Kidney epithelial cell (primary cell): ENCODE results near the gene ROR1. TPM values are rescaled to one million over a fixed set of nuclear protein-coding genes. Genes with fewer than 3 reads are reported as not detected.
"Not testable (repeated sequence)": the region's sequence is repeated elsewhere in the genome, so short reads cannot be mapped to it uniquely, and the experiment has no call there.

ENCODE experiments used
- DNase-seq: peaks from one replicate; pipeline ENCODE4 v3.0.0-alpha.2; 2010; ENCODE audit warnings: low read depth
- H3K27me3 ChIP-seq: 2 replicates; pipeline ENCODE4 v1.6.0; 2011; ENCODE audit warnings: low read length; ENCODE audit not compliant: control insufficient read depth, insufficient read depth
- H3K36me3 ChIP-seq: 2 replicates; pipeline ENCODE4 v1.5.1; 2011; ENCODE audit warnings: low read length; ENCODE audit not compliant: control insufficient read depth, insufficient read depth
- H3K4me3 ChIP-seq: 2 replicates; pipeline ENCODE4 v1.5.1; 2011; ENCODE audit warnings: low read depth, mild to moderate bottlenecking, control low read depth, low read length
- total RNA-seq: library from RNA; depleted of rRNA; stranded (reverse); fragments of >200 nt; gene quantifications from 2 replicates; pipeline ENCODE4 v1.2.3, GENCODE V29; 2015
- TF ChIP-seq, protein P1 (sequence below): IDR thresholded peaks from 2 replicates; pipeline ENCODE4 v1.5.1; 2011; ENCODE audit warnings: mild to moderate bottlenecking, moderate library complexity, low read length, control low read depth, inconsistent platforms; ENCODE audit not compliant: insufficient read depth, poor library complexity, severe bottlenecking

Gene ROR1
- total RNA-seq, 1 donor from 2014 or later, result 21.5 TPM

DNA sequence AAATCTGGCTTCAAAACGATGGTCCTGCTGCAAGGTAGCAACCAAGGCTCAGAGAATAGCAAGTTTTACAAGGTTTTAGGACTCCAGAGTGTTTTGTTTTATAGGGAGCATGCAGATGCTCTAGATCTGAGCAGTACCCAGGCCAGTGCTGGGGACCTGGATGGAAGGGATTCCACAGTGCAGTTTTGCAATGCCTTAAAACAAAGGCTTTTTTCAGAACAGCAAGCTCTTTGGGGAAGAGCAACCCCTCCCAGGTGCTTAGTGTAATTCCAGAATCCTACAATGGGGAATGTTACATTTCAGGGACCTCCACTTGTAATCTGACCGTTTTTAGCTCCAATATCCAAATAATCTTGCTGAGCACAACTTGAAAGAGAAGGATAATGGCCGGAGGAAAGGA is 6.7 kb downstream of the ROR1 start:
- Histone ChIP-seq H3K4me3 (no peak overlapping the region), H3K36me3 (no peaks in the 10 kb centered on the region), H3K27me3 (no peaks in the 10 kb centered on the region)
- DNase-seq, result no peak
- TF ChIP-seq, protein P1, sequence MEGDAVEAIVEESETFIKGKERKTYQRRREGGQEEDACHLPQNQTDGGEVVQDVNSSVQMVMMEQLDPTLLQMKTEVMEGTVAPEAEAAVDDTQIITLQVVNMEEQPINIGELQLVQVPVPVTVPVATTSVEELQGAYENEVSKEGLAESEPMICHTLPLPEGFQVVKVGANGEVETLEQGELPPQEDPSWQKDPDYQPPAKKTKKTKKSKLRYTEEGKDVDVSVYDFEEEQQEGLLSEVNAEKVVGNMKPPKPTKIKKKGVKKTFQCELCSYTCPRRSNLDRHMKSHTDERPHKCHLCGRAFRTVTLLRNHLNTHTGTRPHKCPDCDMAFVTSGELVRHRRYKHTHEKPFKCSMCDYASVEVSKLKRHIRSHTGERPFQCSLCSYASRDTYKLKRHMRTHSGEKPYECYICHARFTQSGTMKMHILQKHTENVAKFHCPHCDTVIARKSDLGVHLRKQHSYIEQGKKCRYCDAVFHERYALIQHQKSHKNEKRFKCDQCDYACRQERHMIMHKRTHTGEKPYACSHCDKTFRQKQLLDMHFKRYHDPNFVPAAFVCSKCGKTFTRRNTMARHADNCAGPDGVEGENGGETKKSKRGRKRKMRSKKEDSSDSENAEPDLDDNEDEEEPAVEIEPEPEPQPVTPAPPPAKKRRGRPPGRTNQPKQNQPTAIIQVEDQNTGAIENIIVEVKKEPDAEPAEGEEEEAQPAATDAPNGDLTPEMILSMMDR, result no peak

DNA sequence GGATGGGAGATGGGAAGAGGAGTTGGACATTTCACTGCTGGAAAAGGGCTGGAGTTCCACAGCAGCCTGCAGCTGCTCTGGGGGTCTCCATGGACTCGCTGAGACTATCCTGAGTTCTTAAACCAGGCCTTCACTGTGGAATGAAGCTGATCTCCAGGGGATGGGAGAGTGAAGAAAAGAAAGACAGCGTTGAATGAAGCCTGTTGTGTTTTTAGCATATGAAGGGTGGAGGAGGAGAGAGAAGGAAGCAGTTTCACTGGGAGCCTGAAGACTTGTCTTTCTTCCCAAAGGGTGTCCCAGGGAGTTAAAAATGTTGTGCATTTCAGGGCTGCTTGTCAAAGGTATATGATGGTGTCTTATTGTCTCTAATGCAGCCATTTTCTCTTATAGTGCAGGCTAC is 9.2 kb downstream of the ROR1 start:
- Histone ChIP-seq H3K4me3 (no peak overlapping the region), H3K27me3 (no peaks in the 10 kb centered on the region), H3K36me3 (no peaks in the 10 kb centered on the region)
- TF ChIP-seq, protein P1, result no peak
- DNase-seq, result no peak

DNA sequence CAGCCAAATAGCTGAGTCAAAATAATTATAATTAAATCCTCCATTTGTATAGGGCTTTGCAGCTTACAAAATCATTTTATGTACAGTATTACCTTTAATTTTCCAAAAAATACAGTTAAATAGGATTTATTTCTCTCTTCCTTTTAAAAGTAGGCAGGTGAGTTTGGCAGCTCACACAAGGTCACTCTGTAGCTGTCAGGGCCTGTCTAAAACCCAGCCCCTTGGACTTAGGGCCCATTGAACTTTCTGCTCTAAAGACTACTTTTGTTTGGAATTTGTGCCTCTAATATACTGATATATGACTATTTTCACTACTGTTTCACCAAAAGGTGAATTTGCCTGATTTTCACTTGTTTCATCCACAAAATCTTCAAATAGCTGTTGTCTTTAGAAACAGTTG is 10.3 kb downstream of the ROR1 start:
- no peaks in the 10 kb centered on the region for H3K36me3 ChIP-seq
- TF ChIP-seq, protein P1, result no peak
- H3K27me3 ChIP-seq, result no peaks in the 10 kb centered on the region
- no peak overlapping the region for H3K4me3 ChIP-seq
- DNase-seq, result no peak

DNA sequence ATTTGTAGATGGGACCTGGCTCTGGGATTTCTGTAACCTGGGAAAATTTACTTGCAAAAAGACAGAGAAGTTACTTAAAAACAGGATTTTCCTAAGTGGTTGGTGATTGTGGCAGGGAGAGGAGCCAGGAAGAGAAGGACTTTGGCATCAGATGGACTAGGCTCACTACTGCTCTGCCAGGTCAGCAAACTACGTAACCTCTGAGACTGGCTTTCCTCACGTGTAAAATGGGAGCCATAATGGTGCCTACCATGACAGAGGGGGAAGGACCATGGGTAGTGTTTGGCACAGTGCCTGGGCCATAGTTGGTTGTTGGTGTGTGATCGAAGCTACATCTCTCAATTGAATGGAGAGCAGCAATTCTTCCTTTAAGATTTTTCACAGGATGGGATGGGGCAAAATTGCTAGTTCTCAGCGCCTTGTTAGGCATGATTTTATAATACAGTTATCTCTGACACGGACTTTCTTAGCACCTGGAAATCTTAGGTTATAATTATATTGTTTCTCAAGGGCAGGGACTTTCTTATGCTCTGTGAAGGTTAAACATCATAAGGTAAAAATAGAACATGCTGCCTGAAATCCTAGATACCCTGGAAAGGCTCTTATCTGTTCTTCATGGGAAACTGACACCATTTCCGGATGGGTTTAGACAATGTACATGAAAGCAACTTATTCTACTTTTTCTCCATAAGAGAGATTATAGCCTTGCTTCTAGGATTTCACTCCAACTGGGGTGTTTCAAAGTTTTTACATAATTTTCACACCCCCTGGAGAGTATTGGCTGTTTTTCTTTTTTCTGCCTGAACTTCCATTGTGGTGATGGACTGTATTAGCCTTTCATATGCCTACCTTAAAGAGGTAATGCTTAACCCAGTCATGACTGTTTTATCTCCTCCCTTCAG is 10.9 kb downstream of the ROR1 start:
- no peaks in the 10 kb centered on the region for H3K36me3 ChIP-seq
- H3K27me3 ChIP-seq, result no peaks in the 10 kb centered on the region
- DNase-seq, result no peak
- no peak overlapping the region for H3K4me3 ChIP-seq
- TF ChIP-seq, protein P1, result no peak

DNA sequence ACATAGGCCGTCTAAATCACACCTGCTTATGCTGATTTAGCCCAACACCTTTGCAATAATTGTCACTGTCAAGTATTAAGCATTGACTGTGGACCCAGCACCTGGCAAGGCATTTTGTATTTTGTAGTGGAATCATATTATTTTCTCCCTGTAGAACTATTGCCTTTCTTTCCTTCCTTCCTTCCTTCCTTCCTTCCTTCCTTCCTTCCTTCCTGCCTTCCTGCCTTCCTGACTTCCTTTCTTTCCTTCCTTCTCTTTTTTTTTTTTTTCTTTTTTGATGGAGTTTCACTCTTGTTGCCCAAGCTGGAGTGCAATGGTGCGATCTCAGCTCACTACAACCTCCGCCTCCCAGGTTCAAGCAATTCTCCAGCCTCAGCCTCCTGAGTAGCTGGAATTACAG is 13.5 kb downstream of the ROR1 start:
- not testable (repeated sequence) for H3K4me3 ChIP-seq, H3K27me3 ChIP-seq, H3K36me3 ChIP-seq, DNase-seq

DNA sequence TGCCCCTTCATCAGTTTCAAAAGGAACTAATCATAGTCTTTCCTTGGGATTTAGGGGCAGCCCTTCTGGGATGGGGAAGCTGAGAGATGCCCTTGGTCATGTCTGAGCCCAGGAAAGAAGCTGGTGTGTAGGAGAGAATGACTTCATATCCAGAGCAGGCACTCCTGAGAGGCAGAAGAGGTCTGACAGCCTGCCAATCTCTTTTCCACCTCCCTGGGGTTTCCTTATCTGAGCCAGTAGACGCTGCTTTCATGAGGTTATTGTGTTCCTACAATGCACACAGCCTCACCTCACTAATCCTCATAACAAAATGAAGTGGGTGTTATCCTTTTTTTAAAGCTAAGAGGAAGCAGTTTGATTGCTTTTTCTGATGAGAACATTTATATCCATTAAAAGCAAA is 14.1 kb downstream of the ROR1 start:
- TF ChIP-seq, protein P1, result no peak
- no peak overlapping the region for H3K4me3 ChIP-seq
- H3K36me3 ChIP-seq, result no peaks in the 10 kb centered on the region
- DNase-seq, result no peak
- H3K27me3 ChIP-seq, result no peaks in the 10 kb centered on the region
